Activated T-helper 1 cell treated with anti-CD3 and anti-CD28 coated beads, Interleukin-12 subunit alpha, Interleukin-12 subunit beta, Interleukin-2, Interleukin-4 antibody, amounts not matched to agents 30 ng/mL and 10 ng/mL and 1 ng/mL, durations not matched to agents 14 hours and 24 hours and 36 hours (primary cell): ENCODE results near the gene FAM217A. TPM values are rescaled to one million over a fixed set of nuclear protein-coding genes. Genes with fewer than 3 reads are reported as not detected.
"Not testable (repeated sequence)": the region's sequence is repeated elsewhere in the genome, so short reads cannot be mapped to it uniquely, and the experiment has no call there.

Experiments
- DNase-seq: peaks from one replicate; pipeline ENCODE4 v3.0.0; 2021; ENCODE audit warnings: low spot score
- H3K27ac Mint-ChIP-seq: one replicate; pipeline ENCODE4 v1.8.0; 2021; ENCODE audit warnings: mild to moderate bottlenecking, mixed read lengths
- H3K27me3 Mint-ChIP-seq: one replicate; pipeline ENCODE4 v1.8.0; 2022; ENCODE audit warnings: mild to moderate bottlenecking, moderate library complexity, mixed read lengths; ENCODE audit not compliant: insufficient read depth
- H3K36me3 Mint-ChIP-seq: one replicate; pipeline ENCODE4 v1.8.0; 2021; ENCODE audit warnings: low read depth, mixed read lengths
- H3K4me1 Mint-ChIP-seq: one replicate; pipeline ENCODE4 v1.8.0; 2021; ENCODE audit warnings: low read depth, mixed read lengths
- H3K4me3 Mint-ChIP-seq: one replicate; pipeline ENCODE4 v1.8.0; 2021; ENCODE audit warnings: mild to moderate bottlenecking, moderate library complexity, mixed read lengths
- H3K9me3 Mint-ChIP-seq: one replicate; pipeline ENCODE4 v1.8.0; 2021; ENCODE audit warnings: mixed read lengths
- intact Hi-C: fragments of 100-400 bp; cut with micrococcal nuclease; formaldehyde crosslinking; loops from one replicate; pipeline ENCODE4 v1.15.1; 2024
- total RNA-seq: library from RNA; stranded (reverse); gene quantifications from 2 replicates; pipeline ENCODE4 v1.2.3, GENCODE V29; 2022

FAM217A gene, protein sequence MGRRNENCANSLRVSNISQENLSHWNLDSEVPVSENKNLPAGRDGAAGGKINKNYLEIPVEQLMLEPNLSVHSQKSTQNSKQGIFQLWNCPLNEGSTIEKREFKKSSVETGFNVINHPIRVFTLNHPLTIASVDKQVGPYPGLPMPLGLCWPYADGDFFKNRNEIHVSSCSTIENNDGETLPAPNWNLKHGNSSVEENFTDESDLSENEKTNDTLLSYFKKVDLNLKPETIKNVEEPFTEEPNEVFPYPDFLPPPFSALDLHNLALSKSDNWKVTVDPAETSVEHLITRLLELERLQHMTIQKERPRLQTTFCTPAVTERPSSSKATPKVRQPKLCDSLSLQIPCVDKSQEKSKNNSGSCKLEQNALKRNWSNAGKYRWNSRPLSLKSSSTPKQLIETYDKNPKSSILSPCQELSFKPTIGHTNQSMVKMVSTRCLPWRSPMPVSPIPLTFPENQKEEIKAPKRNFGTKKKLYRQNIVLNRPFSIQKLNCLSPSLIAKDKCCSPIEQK
- total RNA-seq: not detected in 2 replicates

DNA sequence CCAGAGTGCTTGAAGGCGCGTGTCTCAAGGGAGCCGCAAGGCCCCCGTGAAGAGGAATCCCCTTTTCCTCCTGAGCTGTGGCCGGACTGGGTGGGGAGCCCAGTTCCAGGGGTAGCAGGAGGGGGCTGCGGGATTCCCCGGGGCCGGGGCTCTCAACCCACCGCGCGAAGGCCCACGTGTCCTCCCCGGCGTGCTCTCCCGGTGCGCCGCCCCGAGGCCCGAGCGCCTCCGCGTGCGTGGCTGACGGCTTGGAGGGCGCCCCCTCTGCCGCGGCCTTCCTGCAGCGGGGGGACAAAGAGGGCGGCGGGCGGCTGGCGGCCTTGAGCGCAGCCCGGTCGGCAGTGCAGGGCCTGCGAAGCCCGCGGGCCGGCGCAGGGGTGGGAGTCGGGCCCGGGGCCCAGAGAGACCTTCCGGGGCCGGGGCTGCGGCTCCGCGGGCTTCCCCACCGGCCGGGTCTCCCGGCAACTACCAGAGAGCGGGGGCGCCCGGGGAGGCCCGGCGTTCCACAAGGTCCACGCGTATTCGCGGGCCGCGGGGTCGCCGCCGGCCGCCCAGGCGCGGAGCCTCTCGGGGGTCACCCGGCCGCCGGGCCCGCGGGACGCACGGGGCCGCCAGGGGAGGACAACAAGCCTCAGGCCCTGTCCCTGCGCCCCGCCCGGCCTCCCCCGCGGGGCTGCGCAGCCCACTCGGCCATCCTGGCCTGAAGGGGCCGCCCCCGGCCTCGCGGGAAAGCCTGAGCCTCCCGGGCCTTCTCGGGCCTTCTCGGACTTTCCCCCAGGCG is at the start of gene FAM217A:
Gene FAM217A, minus strand, starts transcription at position 447 of the 781 bp plus-strand sequence. CDS start 1,723 bp downstream, outside the sequence.
- Mint-ChIP-seq H3K4me1 (no peaks in the 10 kb centered on the region), H3K9me3 (no peaks in the 10 kb centered on the region), H3K27me3 (peaks cover 21% of the 10 kb centered on the region), H3K36me3 (no peaks in the 10 kb centered on the region), H3K27ac (no peak within 1 kb of the TSS), H3K4me3 (no peak within 1 kb of the TSS)
- intact Hi-C loops: no loop called here
- DNase-seq: no peak

DNA sequence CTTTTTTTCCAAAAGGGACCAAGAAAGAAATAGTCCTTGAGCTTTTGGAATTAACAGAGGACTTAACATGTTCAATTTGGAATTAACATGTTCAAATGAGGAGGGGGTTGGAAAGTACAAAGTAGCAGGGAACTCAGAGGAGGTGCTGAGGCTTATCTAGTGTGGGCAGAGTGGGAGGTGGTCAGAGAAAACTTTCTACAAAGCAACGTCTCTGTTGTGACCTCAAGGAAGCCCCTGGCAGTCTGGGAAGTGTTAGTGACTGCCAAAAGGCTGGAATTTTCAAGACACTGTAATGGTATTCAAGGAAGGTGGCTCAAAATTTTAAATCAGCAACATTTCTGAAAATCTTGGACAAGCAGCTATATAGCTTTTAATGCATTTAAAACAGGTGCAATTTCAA is 49.1 kb upstream of the FAM217A start:
- Mint-ChIP-seq H3K4me3 (no peak overlapping the region), H3K27ac (no peak overlapping the region), H3K9me3 (no peaks in the 10 kb centered on the region), H3K4me1 (peaks cover 3% of the 10 kb centered on the region), H3K36me3 (peaks cover 46% of the 10 kb centered on the region), H3K27me3 (no peaks in the 10 kb centered on the region)
- intact Hi-C loops: no loop called here
- DNase-seq: no peak

DNA sequence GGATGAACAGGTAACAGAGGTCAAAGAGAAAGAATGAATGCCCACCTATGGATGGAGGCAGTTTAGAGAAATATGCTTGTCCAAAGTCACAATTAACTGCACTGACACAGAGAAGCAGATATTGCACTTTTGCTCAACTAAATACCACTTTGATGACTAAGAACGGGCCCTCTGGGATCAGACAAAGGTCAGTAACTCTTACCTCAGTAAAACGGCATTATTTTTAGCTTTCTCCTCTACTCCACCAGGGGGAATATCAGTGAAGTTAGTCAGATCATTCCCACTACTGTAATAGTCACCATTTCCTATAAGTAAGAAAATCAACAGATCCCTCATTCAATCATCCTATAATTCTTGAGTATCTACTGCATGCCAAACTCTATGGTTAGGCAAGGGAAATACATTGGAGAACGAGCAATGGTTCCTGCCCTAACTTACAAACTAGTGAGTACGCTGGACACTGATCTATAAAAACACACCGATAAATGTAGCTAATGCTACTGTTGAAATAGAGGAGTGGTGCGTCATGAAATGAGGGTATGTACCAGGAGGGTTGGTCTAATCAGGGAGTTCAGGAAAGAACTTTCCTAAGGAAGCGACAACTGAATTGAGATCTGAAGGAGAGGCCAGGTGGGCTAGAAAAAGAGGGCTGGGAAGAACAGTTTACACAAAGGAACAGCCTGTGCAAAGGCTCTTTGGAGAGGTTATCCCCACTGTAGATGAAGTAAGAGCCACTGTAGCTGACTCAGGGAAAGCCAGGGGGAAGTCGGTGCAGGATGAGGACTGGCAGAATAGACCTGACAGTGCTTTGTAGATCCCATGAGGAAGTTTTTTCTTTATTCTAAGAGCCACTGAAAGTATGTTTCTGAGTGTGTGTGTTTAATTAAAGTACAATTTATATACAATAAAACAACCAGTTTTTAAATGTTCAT is 47.3 kb upstream of the FAM217A start:
- Mint-ChIP-seq H3K27ac (no peak overlapping the region), H3K4me3 (no peak overlapping the region), H3K9me3 (no peaks in the 10 kb centered on the region), H3K36me3 (peaks cover 34% of the 10 kb centered on the region), H3K4me1 (no peaks in the 10 kb centered on the region), H3K27me3 (no peaks in the 10 kb centered on the region)
- intact Hi-C loops: no loop called here
- no peak for DNase-seq

GRCh38 chr6:4125500-4125899 is 46.6 kb upstream of the FAM217A start:
- H3K27ac Mint-ChIP-seq: no peak overlapping the region
- no peak for DNase-seq
- peaks cover 35% of the 10 kb centered on the region for H3K36me3 Mint-ChIP-seq
- H3K4me3 Mint-ChIP-seq: no peak overlapping the region
- H3K9me3 Mint-ChIP-seq: no peaks in the 10 kb centered on the region
- no peaks in the 10 kb centered on the region for H3K4me1 Mint-ChIP-seq
- intact Hi-C loops: no loop called here
- no peaks in the 10 kb centered on the region for H3K27me3 Mint-ChIP-seq

DNA sequence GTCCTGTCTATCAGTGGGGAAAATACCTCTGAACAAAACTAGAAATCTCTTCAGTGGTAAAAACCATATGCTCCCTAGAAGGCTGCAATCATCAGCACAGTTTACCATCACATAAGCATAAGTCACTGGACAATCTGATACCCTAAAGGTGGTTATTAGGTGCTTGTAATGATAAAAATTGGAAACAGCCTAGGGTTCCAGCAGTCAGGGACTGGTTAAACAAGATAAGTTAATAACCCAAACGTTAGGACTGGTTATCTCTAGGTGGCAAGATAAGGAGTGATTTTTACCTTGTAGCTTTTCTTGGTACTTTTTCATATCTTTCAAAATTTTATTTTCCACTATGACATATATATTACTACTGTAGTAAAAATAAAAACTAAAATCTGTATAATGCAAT is 45.4 kb upstream of the FAM217A start:
- H3K27ac Mint-ChIP-seq: no peak overlapping the region
- H3K27me3 Mint-ChIP-seq: no peaks in the 10 kb centered on the region
- no peak overlapping the region for H3K4me3 Mint-ChIP-seq
- H3K36me3 Mint-ChIP-seq: peaks cover 29% of the 10 kb centered on the region
- no peaks in the 10 kb centered on the region for H3K4me1 Mint-ChIP-seq
- intact Hi-C loops: no loop called here
- H3K9me3 Mint-ChIP-seq: no peaks in the 10 kb centered on the region
- DNase-seq: no peak

GRCh38 chr6:4115741-4116140 is 36.8 kb upstream of the FAM217A start:
- Mint-ChIP-seq H3K27me3 (peaks cover 15% of the 10 kb centered on the region), H3K4me3 (no peak overlapping the region), H3K27ac (no peak overlapping the region), H3K9me3 (peaks cover 4% of the 10 kb centered on the region), H3K36me3 (peaks cover 24% of the 10 kb centered on the region), H3K4me1 (no peaks in the 10 kb centered on the region)
- DNase-seq: no peak
- intact Hi-C loops: no loop called here

GRCh38 chr6:4114123-4114522 is 35.2 kb upstream of the FAM217A start:
- Mint-ChIP-seq H3K9me3 (peaks cover 4% of the 10 kb centered on the region), H3K36me3 (peaks cover 19% of the 10 kb centered on the region), H3K4me3 (no peak overlapping the region), H3K27ac (no peak overlapping the region), H3K4me1 (no peaks in the 10 kb centered on the region), H3K27me3 (peaks cover 18% of the 10 kb centered on the region)
- intact Hi-C loops: no loop called here
- no peak for DNase-seq

- DNase-seq: no peak
- peaks cover 4% of the 10 kb centered on the region for H3K9me3 Mint-ChIP-seq
- no peaks in the 10 kb centered on the region for H3K4me1 Mint-ChIP-seq
- intact Hi-C loops: no loop called here
- no peak overlapping the region for H3K27ac Mint-ChIP-seq
- H3K4me3 Mint-ChIP-seq: no peak overlapping the region
- peaks cover 17% of the 10 kb centered on the region for H3K36me3 Mint-ChIP-seq
- H3K27me3 Mint-ChIP-seq: peaks cover 20% of the 10 kb centered on the region
Observed at GRCh38 chr6:4113649-4114048, 34.7 kb upstream of the FAM217A start.

GRCh38 chr6:4112366-4112765 is 33.4 kb upstream of the FAM217A start:
- intact Hi-C loops: no loop called here
- Mint-ChIP-seq H3K27me3 (peaks cover 25% of the 10 kb centered on the region), H3K4me3 (no peak overlapping the region), H3K27ac (no peak overlapping the region), H3K36me3 (peaks cover 14% of the 10 kb centered on the region), H3K9me3 (peaks cover 4% of the 10 kb centered on the region), H3K4me1 (no peaks in the 10 kb centered on the region)
- no peak for DNase-seq

GRCh38 chr6:4109363-4109815 is 30.5 kb upstream of the FAM217A start:
- H3K9me3 Mint-ChIP-seq, H3K4me3 Mint-ChIP-seq, DNase-seq, H3K27ac Mint-ChIP-seq, H3K4me1 Mint-ChIP-seq, H3K36me3 Mint-ChIP-seq, intact Hi-C loops: not testable (repeated sequence)
- H3K27me3 Mint-ChIP-seq: peaks cover 41% of the 10 kb centered on the region

GRCh38 chr6:4108561-4109093 is 29.7 kb upstream of the FAM217A start:
- Mint-ChIP-seq H3K27me3 (peaks cover 41% of the 10 kb centered on the region), H3K36me3 (no peaks in the 10 kb centered on the region), H3K4me3 (no peak overlapping the region), H3K9me3 (peaks cover 4% of the 10 kb centered on the region), H3K27ac (no peak overlapping the region), H3K4me1 (no peaks in the 10 kb centered on the region)
- DNase-seq: no peak
- intact Hi-C loops: no loop called here

- Mint-ChIP-seq H3K4me3 (no peak overlapping the region), H3K4me1 (no peaks in the 10 kb centered on the region), H3K9me3 (peaks cover 3% of the 10 kb centered on the region), H3K36me3 (no peaks in the 10 kb centered on the region), H3K27ac (no peak overlapping the region), H3K27me3 (peaks cover 41% of the 10 kb centered on the region)
- intact Hi-C loops: no loop called here
- no peak for DNase-seq
Observed at GRCh38 chr6:4107873-4108272, 28.9 kb upstream of the FAM217A start.
